Astrocyte (in vitro differentiated cells and primary cell): ENCODE measurements around the gene CCR6.

Experiments used
- EZH2 ChIP-seq: IDR thresholded peaks from 2 replicates; pipeline ENCODE4 v1.6.1; 2012; ENCODE audit warnings: mild to moderate bottlenecking, low read length, inconsistent platforms; ENCODE audit not compliant: insufficient read depth
- TF ChIP-seq, protein P1 (sequence below): IDR thresholded peaks from 2 replicates; pipeline ENCODE4 v1.5.1; 2011; ENCODE audit warnings: low read depth, mild to moderate bottlenecking, inconsistent platforms, low read length, moderate library complexity; ENCODE audit not compliant: insufficient read depth

DNA sequence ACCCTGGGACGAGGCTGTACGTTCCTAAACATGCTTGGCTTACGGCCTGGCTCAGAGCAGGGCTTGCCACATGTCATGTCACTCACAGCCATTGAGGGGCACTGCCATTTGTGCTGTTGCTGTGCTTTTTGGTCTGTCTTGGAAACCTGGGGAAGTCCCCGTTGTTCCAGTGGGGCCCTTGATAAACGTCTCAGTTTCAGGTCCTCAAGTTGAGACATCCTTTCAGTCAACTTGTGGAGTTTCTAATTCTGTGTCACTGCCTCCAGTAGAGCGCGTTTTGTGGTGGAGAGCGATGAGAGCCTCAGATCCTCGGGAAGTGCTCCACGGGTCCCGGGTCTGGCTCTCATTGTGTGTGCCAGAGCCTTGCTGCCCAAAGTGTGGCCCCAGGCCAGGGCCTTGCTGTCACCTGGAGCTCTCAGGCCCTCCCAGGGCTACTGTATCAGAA, 43.0 kb upstream of the CCR6 start:
- TF ChIP-seq, protein P1, sequence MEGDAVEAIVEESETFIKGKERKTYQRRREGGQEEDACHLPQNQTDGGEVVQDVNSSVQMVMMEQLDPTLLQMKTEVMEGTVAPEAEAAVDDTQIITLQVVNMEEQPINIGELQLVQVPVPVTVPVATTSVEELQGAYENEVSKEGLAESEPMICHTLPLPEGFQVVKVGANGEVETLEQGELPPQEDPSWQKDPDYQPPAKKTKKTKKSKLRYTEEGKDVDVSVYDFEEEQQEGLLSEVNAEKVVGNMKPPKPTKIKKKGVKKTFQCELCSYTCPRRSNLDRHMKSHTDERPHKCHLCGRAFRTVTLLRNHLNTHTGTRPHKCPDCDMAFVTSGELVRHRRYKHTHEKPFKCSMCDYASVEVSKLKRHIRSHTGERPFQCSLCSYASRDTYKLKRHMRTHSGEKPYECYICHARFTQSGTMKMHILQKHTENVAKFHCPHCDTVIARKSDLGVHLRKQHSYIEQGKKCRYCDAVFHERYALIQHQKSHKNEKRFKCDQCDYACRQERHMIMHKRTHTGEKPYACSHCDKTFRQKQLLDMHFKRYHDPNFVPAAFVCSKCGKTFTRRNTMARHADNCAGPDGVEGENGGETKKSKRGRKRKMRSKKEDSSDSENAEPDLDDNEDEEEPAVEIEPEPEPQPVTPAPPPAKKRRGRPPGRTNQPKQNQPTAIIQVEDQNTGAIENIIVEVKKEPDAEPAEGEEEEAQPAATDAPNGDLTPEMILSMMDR: no peak
- TF ChIP-seq EZH2: no peak
